Stimulated activated naive CD8-positive, alpha-beta T cell treated with anti-CD3 and anti-CD28 coated beads, Interleukin-15, Interleukin-2, amounts not matched to agents 100 U/mL and 50 U/mL, for 24 hours (primary cell): Measurements from ENCODE around the gene DISC1.

Experiments used
- ATAC-seq: fragments of 150-1000 bp; cut with Tn5 transposase; one replicate; pipeline ENCODE4 v1.10.0; 2021
- DNase-seq: peaks from one replicate; pipeline ENCODE4 v3.0.0; 2021

Gene DISC1

DNA sequence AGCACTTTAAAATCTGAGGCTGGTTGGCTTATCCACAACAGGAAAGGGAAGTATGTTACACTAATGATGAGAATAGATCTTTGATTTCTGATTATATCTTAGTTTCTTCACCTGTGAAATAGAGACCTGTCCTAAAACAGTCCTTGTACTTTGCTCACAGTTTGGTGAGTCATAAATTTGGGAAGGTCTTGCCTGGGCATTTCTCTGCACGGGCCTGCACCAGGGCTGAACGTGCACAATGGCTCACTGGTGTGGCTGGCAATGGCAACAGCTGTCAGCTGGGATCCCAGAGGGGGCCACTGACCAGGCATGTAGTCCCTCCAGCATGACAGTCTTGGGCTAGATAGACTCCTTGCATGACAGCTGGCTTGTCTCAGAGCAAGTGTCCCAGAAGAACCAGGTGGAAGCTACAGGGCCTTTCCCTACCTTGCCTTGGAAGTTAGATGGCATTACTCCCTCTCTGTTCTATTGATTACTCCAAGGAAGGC, 367.4 kb downstream of the DISC1 start:
- ATAC-seq: no peak
- no peak for DNase-seq

DNA sequence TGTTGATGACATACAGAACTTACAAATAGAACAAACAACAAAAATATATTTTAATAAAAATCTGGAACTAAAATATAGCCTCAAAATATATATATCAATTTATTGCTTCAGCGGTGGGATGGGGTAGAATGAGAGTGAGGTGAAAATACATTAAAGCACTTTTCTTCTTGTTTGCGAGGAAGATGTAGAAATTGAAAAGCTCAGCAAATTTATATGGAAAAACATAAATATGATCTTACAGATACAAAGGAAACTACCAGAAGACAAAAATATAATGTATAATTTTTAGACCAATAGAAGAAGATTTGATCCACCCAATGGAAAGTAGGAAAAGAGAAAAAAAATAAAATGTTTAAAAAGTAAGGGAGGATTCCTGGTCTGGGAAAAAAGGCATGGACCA, 372.2 kb downstream of the DISC1 start:
- no peak for ATAC-seq

DNA sequence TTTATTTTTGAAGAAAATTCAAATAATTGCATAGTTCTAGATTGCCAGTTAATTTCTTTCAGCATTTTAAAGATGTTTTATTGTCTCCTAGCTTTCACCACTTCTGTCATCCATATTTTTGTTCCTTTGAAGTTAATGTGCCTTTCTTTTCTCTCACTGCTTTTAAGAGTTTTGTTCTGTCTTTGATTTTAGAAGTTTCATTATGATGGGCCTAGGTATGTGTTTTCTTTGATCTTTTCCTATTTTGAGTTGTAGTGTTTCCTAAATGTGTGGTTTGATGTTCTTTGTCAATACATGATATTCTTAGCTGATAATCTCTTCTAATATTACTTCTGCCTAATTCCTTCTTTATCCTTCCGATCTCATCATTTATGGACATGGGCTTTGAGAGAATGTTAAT, 378.7 kb downstream of the DISC1 start:
- ATAC-seq: no peak
- no peak for DNase-seq

More for the DNA sequence above, 372.2 kb downstream of the DISC1 start:
- DNase-seq: no peak

DNA sequence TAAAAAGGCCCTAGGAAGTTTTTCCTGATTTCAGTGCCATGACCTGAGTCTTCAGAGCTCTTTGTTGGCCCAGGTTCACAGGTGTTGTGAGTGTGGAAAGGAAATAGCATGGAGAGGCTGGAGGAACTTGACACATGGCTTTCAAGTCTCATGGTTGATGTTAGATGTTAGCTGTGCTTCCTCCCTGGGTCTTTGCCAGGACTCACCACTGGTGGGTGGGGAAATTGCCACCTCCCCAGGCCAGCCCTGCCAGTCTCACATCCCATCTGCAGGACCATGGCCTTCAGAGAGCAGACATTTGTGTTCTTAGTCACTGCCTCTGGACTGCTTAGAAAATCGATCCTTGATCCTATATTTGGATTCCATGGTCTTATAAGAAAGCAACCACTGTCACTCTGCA, 383.2 kb downstream of the DISC1 start:
- DNase-seq: no peak
- no peak for ATAC-seq

DNA sequence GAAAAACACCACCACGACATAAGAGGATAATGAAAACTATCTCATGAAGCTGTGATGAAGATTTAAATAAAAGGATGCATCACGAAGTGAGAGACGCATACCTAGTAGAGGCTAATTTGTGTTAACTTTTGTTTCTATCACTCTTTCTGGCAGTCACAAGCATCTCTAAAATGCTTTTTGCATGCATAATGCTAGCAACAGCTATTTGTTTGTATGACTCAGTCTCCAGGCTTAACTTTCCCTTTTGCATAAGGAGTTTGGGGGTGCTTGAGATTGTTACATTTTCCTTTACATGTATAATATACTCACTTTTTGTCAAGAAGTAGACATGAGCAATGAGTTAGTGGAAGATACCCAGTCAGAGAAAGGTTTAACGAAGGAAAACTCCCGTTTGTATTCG, 385.4 kb downstream of the DISC1 start:
- DNase-seq (no peak), ATAC-seq (no peak)

DNA sequence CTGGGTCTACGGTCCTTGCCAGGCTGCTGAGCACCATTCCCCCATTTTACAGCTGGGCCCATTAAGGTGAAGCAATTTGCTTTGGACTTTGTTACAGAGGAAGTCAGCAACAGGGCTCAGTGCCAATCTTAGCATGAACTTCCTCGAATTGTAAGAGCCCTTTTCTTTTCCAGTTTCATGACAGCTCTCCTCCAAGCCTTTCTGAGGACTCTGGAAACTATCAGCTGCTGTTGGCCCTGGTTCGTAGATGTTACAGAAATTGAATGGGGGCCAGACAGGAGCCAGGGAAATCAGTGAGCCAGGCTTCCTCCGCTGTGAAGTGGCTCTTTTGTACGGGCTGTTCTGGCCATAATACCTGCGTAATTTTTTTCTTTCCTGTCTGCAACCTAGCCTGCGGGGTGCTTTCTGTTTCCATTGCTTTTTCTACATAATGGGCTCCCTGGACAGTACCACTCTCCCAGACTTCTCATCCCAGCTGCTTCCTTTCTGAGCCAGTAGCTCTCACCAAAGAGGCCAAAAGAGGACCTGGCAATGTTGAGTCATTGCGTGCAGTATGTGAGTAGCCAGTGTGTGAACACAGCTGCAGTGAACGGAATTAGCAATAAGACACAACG, 386.3 kb downstream of the DISC1 start:
- no peak for ATAC-seq
- DNase-seq: no peak

DNA sequence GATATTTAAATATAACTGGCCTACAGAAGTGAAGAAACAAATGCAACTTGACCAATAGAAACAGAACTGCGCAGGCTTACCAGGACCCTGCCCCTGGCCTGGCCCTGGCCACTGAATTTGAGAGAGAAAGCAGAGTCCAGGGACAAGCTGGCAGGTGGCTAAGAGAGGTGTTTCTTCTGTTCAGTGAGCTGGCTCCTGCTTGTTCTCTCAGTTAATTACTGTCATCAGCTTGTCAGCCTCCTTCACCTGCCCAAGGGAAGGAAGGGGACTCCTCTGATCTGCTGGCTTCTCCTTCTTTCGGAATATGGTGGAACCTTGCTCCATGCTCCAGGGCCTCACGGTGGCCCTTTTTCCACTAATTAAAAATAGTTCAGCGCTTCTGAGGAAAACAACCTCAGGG, 388.4 kb downstream of the DISC1 start:
- ATAC-seq: no peak
- DNase-seq: no peak

DNA sequence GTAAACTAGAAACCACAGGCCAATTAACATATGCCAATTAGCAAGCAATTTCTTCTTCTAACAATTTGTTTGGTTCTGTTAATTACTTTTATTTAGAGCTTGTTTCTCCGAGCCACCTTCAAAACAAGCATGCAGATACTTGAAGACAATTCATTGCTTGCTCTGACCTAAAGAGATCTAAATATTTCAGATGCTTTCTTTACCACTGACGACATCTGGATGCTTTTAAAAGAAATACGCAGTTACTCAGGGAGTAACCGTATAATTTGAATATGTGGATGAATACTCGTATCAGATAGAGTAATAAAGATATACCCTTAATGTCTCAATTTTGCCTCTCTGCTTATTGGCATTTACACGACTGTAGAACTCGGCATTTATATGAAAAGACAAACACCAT, 390.0 kb downstream of the DISC1 start:
- ATAC-seq: no peak
- no peak for DNase-seq

DNA sequence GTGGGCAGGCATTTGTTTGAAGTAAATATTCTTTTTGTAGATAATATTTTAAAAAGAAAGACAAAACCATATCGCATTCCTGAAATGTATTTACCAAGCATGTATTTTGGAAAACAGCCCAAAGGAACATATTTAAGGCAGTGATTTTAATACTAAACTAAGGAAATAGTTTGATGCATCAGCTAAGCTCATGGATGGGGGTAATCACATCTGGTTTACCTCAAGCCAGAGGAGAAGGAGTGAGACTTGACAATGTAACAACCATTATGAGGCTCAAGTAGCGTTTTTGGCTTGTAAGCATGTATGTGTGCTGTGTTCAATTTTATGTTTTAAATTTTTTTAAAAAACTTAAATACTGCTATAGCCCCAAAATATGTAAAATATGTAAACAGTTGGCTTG, 390.5 kb downstream of the DISC1 start:
- DNase-seq (no peak), ATAC-seq (no peak)

DNA sequence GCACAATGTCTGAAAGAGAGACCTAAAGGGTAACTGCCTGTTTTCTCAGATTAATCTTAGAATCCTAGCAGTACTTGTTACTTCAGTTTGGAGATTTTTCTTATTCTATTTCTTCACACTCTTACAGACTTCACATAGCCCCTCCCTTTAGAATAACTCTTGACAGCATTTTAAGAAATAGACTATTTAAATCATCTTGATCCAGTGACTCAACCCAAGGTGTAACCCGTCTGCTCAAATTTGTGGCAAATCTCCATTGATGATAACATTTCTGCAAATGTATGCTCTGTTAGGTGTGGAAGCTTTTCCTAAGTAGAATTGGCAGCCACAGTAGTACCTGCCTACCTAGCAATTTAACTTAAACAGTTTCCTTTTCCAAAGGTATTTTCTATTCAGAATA, 391.2 kb downstream of the DISC1 start:
- DNase-seq (no peak), ATAC-seq (no peak)

DNA sequence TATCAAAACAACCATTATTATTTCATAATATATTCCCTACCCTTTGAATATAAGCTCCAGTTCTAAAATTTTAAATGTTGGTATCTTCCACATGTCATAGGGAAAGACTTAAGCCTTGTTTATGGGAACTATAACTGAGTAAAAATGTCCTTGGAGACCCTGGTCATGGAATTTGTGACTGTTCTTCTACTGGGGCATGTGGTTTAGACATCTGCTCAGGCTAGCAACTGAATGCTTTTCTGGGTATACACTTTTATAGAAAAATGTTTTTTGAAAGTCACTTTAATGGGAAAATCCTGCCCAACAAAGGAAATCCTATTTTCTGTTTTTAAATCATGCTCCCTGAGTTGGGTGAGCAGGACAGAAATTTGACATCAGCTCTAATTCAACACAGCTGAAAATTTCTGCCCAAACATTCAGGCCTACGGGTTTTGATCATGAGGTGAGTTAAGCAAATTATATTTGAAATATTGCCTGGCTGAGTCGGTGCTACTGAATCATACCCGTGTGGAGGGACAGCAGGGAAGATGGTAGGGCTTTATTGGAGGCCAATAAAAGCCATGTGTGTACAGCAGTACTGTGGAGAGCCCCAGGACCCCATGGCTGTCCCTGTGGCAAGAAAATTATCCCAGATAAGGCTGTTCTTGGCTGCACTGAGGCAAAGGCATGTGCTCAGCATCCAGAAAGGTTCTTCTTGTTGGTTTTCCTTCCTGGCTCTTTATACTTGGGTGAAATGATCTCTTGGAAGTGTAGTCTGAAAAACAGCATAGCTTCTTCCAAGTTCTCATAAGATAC, 391.8 kb downstream of the DISC1 start:
- no peak for ATAC-seq
- no peak for DNase-seq

DNA sequence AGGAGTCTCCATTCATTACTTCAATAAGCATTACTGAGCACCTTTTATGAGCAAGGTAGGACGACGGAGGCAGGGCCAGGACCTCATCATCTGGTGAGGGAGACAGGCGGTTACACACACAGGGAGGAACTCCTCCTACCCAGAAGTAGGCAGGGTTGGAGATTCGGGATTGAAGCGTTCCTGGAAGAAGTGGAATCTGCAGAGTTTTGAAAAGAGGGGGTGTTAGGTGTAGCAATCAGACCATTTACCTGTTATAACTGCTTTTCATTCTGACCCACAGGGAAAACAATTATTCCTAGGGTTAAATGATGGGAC, 392.4 kb downstream of the DISC1 start:
- DNase-seq (no peak), ATAC-seq (no peak)

DNA sequence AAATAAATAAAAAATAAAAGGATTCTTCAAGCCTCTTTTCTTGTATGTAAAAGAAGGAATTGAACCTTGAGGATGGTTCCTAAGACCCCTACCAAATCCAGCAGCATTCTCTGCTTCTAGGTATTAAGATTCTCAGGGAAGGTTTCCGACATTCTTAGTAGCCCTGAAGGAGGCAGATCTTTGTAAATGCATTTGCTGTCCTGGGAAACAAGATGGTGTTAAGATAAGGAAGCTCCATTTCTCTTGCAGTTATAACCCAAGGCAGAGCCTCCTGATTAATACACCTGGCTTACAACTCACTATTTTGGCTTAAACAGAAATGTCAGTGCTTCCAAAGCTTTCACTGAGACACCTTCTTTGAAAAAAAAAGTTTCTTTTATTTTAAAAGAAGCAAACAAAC, 393.8 kb downstream of the DISC1 start:
- DNase-seq (no peak), ATAC-seq (no peak)

DNA sequence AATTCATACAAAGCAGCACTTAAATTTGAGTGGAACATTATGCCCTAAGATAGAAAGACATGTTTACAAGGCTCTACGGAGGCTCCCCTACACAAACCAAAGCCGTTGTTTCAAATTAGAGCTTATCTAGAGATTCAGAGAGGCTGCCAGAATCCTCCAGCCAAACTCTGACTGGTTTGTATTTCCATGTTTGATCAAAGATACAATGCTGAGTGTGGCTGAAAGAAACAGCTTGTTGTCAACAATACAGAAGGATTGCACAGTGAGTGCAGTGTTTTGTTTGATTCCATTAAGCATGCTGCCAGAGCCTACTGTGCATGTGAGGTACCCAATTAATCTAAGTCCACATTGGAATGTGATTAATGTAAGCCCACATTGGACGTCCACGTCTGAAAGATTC, 402.7 kb downstream of the DISC1 start:
- DNase-seq: no peak
- ATAC-seq: no peak

DNA sequence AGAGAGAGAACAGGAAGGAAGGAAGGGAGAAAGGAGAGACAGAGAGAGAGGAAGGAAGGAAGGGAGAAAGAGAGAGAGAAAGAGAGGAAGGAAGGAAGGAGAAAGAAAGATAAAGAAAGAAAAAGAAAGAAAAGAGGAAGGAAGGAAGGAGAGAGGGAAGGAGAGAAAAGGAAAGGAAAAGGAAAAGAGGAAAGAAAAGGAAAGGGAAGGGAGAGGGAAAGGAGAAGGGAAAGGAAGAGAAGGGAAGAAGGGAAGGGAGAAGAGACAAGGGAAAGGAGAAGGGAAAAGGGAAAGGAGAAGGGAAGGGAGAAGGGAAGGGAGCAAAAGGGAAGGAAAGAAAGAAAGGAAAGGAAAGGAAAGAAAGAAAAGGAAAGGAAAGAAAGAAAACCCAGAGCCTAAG, 404.6 kb downstream of the DISC1 start:
- ATAC-seq (no peak), DNase-seq (no peak)

DNA sequence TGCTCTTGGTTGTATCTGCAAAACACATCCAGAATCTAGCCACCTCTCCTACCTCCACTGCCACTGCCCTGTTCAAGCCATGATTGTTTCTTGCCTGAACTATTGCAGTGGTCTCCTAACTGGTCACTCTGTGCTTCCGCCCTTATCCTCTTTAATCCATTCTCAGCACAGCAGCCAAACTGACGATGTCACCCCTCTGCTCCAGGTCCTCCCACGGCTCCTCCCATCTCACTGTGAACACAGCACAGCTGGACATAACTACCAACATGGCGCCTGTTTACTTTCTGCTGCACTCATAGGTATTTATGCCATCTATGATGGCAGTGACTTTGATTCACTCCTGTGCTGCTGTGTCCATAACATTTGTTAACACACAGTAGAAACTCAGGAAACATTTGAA, 406.7 kb downstream of the DISC1 start:
- no peak for ATAC-seq
- no peak for DNase-seq

DNA sequence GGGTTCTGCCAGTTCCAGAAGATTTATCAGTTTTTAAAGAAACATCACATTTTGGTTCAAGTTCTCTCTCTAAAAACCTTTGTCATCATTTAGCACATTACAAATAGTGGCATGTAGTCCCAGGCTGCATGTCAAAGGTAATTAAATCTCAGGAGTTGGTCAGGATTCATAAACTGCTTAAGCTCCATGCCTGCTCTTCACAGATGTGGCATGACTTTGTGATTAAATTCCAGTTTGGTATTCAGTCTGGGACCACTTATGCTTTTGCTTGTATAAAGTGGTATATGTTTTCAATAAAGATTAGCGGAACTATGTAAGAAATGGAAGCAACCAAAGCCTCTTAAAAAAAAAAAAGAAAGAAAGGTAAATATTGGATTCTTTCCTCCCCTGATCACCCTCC, 408.0 kb downstream of the DISC1 start:
- no peak for DNase-seq
- no peak for ATAC-seq

DNA sequence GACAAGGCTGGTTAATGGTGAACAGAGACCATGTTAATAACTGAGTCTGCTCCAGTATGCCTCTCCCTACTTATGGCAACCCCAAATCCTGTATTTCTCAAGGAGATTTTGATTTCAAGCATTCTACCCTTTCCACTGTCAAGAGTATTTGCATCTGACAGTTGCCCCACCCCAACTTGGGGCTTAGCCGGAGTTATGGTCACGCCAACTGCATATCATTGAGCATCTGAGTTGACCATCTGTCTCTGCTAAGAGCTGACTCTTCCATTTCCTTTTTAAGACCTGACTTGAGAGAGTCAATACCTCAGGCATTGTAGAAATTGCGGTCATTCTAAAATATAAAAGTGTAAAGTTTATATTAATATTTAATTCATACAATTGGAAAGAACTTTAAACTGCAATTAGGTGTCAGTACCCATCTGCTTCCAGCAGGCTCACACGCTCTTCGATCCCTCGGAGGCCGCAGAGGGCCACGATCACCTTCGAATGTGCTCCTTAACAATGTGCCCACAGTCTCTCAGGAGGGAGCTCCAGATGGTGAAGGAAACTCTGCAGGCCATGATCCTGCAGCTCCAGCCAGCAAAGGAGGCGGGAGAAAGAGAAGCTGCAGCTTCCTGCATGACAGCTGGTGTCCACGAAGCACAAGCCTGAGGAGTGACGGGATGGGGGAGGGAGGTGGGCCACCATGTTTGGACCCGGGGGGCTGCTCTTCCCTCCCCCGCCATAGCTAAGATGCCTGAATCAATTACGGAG, 409.8 kb downstream of the DISC1 start:
- ATAC-seq: no peak

DNA sequence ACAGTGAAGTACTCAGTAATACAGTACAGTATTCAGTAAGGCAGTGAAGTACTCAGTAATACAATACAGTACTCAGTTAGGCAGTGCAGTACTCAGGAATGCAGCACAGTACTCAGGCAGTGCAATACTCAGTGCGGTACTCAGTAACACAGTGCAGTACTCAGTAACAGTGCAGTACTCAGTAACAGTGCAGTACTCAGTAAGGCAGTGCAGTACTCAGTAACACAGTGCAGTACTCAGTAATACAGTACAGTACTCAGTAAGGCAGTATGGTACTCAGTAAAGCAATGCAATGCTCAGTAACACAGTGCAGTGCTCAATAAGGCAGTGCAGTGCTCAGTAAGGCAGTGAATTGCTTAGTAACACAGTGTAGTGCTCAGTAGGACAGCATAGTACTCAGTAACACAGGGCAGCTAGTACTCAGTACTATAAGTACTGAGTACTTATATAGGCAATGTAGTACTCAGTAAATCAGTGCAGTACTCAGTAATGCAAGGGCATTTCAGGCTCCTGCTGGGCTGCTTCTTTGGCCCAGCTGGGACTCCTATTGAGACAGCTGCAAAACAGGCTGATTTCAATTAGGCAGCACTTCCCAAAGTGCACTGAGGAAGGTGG, 411.3 kb downstream of the DISC1 start:
- ATAC-seq (no peak), DNase-seq (no peak)

More for the DNA sequence above, 409.8 kb downstream of the DISC1 start:
- no peak for DNase-seq

DNA sequence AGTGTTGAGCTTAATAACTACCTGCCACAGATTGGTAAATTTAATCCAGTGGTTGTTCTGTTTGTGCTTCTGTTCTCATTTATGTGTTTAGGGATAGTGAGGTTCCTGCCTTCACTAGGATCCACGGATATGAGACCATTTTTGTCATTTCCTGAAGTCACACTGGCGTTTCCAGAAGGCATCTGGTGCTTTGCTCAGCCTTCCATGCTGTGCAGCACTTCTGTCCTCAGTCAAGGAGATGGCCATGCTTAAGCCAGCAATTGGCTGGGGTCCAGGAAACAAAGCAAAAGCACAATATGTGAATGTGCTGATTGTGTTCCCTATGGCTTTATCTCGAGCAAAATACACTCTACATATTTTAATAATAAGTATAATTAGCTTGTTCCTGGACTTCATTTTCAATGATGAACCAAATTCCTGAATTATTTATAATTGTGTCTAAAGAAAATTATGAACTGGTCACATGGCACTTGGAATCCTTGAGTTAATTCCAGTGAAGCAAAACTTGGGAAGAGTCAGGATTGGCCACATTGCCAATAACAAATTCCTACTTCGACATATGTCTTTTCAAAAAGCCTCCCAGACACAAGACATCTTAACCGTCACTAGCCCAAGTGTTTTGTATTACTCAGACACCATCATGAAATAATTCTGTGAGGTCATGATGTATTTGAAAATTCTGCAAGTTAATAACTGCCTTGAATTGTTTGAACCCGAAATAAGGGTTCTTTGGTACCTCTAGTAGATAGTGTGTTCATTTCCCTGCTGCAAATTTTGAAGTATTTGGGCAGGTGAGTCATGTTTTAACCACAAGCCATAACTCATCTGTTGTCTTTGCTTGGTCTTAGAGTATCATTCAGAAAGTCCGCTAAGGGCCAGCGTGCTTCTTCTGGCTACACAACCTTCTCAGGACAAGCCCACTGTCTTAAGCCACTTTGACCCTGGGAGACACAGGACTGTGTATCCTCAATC, 412.4 kb downstream of the DISC1 start:
- no peak for DNase-seq
- ATAC-seq: peak; percentile 40

DNA sequence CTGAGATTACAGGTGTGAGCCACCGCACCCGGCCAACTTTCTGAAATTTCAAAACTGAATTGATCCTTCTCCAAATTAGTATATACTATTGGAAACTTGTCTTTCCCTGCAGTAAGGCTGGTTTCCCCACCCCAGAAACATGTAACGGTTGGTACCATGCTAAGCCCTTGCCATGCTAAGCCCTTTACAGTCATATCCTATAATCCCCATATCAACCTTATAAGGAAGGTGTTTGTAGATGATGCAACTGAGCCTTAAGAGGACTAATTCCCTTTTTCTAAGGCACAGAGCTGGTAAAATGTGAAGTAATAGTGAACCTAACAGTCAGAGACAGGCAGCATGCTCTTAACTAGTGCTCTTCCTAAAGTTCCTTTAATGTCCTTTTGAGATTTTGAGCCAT, 413.7 kb downstream of the DISC1 start:
- ATAC-seq: no peak
- no peak for DNase-seq

DNA sequence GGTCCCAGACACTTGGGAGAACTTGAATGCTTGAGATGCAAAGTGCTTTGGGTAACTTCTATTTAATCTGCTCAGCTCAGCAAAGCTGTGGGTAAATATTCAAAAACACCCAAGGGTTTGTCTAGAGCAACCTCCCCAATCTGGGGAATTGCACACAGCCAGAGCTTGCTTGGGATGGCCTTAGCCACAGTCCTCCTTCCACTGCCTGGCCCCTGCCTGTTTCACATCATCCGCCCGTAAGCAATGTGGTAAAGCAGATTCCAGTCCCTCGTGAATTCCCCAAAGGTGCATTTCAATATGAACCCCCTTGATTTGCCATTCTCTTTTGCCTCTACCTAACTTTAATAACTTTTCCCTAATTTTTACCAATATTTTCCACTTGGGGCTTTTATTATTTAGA, 418.1 kb downstream of the DISC1 start:
- no peak for ATAC-seq
- DNase-seq: no peak
